GM19240 (cell line): ENCODE data around the gene BRCC3.

ENCODE experiments used
- DNase-seq: peaks from one replicate; pipeline ENCODE4 v3.0.0; 2011; ENCODE audit warnings: low spot score; ENCODE audit not compliant: insufficient read length

The BRCC3 gene

DNA sequence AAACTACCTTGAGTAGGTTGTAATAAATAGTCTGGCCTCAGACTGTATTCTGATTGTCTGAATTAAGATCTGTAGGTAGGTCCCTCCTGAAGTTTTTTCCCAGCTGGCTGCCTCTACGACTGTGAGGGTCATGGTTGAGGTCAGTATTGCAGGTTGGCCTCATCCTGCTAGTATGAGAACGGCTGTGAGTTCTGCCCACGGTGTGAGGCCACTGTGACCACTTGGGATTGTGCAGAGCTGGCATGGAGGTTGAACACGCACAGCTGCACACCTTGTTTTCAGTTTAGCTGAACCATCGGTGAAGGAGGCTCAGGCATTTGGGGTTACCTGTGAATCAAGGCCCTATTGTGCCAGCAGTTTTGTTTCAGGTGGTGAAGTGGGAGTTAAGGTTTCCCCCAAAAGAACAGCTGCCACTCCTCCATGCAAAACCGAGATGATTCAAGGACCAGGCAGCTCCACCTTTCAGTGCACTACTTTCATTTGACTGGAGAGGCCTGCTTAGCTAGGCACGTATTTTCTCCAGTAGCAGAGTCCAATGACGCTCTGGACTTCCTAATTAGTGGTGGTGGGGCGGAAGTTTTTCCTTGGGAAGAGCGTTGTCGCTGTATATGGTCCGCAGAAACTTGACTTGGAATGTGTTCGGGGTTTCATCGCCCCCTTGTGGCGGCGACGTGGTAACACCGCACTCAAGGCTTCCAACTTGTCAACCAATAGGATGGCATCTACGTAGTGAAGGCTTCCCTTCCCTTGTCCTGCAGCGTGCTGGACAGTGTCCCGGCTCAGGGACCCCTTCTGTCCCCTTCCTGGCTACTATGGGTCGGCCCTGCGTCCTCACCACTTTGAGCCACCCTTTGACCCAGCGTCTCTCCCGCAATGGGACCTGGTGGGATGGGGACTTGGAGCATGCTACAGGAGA, 14.2 kb upstream of the BRCC3 start:
- no peak for DNase-seq

DNA sequence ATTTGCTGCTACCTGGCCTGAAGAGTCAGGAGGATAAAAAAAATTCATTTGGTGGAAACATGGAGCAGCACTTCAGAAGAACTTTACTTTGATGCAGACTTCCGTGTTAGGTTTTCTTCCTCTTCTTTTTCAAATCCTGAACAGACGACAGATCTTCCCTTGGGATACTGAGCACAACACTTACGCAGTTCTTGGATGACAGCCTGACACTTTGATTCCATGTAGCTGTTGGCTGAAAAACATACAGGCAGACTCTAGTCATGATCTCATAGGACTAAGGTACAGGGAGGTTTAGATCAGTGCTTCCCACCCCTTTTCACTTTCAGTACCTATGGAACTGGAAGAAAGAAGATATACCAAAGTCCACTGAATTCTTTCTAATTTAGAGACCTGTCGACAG, 9.5 kb upstream of the BRCC3 start:
- no peak for DNase-seq

DNA sequence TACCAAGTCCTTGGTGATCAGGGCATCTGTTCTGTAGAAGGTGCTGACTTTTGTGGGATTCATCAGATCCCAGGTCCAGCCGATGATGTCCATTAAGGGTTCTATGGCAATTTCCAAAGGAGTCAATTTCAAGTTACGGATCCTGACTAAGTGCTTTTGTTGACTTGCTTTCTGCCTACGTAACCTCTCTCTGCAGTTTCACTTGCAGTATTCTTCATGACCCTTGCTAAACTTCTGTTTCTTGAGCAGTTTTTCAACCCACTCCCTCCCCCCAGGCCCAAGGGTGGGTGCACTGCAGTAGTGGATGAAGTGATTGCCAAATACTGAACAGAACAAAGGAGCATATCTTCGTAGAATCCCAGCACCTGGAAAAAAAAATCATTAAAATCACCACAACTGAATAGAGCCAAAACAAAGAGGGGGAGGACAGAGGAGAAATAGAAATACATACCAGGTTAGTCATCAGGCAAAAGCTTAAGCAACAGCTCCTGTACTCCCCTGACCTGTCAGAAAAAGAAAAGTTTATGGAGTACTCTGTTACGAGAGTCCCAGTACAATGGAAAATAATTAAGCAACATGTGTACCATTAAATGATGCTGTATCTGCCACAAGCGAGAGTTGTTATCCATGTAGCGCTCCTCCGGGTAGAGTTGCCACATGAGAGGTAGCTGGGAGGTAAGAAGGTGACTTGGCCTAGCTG, 6.1 kb upstream of the BRCC3 start:
- no peak for DNase-seq

DNA sequence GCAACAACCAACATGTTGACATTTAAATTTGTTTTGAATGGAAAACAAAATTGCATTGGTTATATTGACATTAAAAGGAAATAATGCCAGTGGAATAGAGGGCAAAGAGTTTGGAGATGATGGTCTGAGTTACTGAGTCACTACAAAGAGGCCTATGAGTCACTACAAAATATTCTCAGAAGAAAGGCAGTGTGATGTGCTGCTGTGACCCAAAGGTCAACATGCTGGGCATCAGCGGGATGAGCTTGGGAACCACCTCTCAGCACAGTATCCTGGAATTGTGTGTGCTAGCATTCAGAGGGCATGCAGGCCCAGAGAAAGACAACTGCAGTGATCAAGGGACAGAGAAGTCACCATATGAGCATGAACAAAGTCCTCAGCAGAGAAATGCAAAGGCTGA, 3.1 kb upstream of the BRCC3 start:
- DNase-seq: no peak

- DNase-seq: no peak
These were observed 1.9 kb upstream of the BRCC3 start for GRCh38 chrX:155069414-155069813.

DNA sequence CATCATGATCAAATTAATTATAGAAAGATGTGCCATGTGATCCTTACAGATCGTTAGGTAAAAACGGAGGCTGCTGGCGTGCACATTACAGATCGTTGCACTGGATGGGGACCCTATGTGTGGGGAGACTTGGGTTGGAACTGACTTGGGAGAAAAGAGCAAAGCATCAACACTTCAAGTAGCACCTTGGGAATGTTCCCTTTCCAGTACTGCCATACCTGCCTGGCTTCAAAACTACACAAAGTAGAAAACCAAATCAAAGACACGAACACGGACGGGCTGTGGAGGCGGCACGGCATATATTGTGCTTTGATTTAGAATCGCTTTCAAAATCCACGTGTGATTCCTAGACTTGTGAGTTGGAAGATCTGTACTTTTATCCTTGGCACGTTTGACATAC, 1.3 kb upstream of the BRCC3 start:
- no peak for DNase-seq

GRCh38 chrX:155070663-155070974, 689 bp upstream of the BRCC3 start:
- no peak for DNase-seq

- DNase-seq: no peak
These were observed 479 bp downstream of the BRCC3 start for GRCh38 chrX:155071694-155072280.

- DNase-seq: no peak
These were observed 15.0 kb downstream of the BRCC3 start for GRCh38 chrX:155086202-155086840.

DNA sequence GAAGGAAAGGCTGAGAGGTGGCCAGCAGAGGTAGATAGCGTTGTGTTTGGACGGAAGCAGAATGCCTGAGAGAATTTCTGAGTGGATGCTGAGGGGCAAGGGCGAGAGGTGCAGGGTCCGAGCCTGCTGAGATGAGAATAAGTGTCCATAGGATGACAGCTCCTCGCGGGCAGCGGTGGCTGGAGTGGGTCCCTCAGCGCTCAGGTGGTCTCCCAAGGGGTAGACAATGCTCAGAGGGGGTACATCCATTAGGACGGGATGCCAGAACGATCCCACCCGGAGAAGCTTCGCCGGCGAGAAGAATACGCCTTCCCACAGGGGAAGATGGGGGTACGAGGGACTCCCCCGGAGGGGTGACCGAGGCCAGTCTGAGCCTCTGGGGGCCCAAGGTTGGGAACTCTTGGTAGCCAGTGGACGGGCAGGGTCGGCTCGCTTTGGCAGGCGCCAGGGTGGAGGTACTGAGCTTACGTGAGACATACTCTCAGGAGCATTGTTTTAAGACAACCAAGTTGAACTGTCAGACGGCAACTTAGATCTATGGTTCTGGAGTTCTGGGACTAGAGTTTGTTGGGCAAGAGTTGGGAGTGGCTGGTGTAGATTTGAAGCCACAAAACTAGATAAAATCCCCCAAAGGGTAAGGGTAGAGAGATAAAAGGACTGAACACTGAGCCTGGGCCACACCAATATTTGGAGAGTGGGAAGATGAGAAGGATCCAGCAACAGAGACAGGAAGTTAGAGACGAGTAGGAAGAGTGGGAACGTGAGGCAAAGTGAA, 15.8 kb downstream of the BRCC3 start:
- DNase-seq: no peak

DNA sequence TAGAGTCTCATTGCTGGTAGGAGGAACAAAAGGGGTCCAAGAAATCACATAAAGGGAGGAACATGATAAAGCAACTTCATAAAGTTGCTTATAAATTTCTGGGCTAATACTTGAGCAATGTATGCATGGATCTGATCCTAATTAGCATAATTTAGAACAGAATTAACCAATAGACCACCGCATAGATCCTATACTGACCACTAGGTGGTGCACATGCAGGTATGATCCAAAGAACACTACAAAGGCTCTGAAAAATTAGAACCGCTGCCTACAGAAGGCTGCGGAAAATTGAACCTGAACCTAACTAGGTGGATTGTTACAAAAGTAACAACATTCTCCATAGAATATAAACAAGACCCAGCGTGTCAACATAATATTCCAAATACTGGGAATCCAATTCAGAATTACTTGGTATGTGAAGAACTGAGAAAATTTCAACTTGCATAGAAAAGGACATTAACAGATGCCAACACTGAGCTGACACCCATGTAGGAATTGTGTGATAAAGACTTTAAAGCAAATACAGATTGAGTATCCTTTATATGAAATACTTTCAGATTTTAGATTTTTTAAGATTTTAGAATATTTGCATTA, 23.3 kb downstream of the BRCC3 start:
- DNase-seq: no peak

DNA sequence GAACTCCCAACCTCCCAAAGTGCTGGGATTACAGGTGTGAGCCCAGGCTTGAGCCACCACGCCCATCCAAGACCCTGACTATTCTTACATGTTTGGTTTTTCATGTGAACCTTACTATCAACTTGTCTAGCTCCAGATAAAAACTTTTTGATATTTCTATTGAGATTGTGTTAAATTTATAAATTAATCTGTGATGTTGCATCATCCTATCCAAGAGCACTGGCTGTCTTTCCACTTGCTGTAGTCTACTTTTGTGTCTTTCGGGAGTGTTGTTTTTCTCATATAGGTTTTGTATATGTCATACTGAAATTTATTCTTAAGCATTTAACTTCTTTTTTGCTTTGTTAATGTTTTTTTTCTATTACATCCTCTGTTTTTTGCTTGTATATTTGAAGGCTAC, 34.6 kb downstream of the BRCC3 start:
- no peak for DNase-seq

- no peak for DNase-seq
These were observed 37.1 kb downstream of the BRCC3 start for GRCh38 chrX:155108427-155108826.

GRCh38 chrX:155112171-155112570, 40.9 kb downstream of the BRCC3 start:
- DNase-seq: no peak

DNA sequence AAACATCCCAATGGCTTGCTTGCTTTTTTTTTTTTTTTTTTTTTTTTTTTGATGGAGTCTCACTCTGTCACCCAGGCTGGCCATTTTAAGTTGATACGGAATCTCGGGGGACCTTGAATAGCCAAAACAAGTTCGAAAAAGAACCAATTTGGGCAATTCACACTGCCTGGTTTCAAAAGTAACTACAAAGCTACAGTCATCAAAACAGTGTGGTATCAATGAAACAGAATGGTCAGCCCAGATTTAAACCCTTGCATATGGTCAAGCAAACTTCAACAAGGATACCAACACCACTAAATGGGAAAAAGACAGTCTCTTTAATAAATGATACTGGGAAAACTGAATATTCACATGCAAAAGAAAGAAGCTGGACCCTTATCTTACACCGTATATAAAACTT, 41.8 kb downstream of the BRCC3 start:
- no peak for DNase-seq

DNA sequence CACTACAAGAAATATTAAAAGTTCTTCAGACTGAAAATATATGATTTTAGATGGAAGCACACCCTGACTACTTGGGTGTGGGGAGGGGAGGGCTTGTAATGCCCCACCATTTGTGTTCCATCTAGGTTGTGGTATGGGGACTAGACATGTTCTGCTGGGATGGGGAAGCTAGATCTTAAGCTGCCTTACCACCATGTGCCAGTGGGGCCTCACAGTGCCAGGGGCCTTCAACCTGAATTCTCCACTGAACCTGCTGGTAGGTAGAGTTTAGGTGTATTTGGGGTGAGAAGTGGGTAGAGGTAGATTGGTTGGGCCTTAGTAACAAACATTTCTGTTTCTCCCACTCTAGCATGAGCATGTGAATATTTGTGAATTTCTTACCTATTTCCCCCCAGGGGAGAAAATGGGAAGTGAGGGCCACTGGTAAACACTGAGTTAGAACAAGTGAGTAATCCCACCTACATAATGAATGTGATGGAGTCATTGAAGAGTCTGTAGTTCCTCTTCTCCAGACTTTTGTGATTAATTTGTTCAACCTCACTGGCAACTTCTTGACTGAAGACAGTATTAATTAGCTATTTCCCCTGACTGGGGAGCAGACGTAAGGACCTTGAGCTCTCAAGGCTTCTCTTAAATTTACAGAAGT, 44.0 kb downstream of the BRCC3 start:
- DNase-seq: no peak

DNA sequence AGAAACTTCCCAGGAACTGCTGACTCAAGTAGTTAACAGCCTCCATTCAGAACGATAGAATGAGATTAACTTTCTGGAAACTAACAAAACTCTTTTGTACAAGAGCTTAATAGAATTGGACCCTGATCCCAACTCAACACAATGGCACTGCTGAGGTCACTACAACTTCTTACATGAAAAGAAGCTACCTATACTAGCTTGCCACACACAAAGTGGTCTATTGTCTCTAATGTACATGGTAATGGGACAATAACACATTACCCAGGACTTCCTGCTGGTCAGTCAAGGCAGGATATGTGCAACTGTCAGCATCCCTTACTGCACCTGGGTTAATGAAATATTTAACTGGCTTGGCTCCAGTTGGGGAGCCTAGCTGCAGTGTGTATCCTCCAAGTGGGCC, 56.2 kb downstream of the BRCC3 start:
- DNase-seq: no peak

GRCh38 chrX:155127940-155128339, 56.6 kb downstream of the BRCC3 start:
- no peak for DNase-seq

DNA sequence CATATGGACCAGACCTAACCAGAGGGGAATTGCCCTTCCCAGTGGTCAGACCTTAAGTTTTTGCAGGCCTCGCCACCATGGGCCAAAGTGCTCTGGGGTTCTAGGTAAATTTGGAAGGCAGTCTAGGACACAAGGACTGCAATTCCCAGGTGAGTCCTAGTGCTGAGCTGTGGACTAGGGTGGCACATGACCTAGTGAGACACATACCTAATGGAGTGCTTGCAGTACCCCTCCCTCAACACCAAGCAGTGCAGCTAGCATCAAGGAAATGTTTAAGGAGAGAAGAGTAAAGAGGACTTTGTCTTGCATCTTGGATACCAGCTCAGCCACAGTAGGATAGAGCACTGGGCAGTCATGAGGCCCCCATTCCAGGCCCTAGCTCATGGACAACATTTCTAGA, 60.8 kb downstream of the BRCC3 start:
- DNase-seq: no peak

DNA sequence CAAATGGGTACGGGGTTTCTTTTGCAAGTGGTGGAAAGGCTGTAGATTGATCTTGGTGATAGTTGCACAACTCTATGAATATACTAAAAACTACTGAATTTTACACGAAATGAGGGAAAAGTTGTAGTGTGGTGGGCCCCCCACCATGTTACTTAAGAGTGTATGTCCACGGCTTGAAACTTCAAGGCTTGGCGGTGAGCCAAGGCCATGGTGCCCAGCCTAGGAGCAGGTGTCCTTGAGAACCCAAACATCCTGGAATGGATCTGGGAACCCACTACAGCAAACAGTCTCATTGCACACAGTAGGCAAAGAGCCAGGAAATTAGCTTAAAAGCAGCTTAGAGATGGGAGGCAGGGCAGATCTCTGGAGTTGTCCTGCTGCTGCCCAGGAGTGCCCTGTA, 62.9 kb downstream of the BRCC3 start:
- DNase-seq: no peak
